HepG2 (cell line): ENCODE data around the gene PUS1. TPM values are rescaled to one million over a fixed set of nuclear protein-coding genes. Genes with fewer than 3 reads are reported as not detected.
A peak's percentile ranks its signal among the peaks of the same experiment; 100 is the strongest.

ENCODE experiments used
- ASH2L ChIP-seq: fragments of 300-600, 200-600 bp; sonication (generic); IDR thresholded peaks from 2 replicates; pipeline ENCODE4 v1.7.0; 2017; ENCODE audit warnings: low read depth, mild to moderate bottlenecking, moderate library complexity, mixed read lengths, low read length; ENCODE audit not compliant: insufficient read length
- ATF7-NPFF ChIP-seq: sonication (generic); formaldehyde crosslinking; IDR thresholded peaks from 2 replicates; pipeline ENCODE4 v1.8.1; 2023; ENCODE audit warnings: mild to moderate bottlenecking, low read depth, missing genetic modification reagents, moderate library complexity
- ELF3 ChIP-seq: IDR thresholded peaks from 2 replicates; pipeline ENCODE4 v1.6.1; 2016; ENCODE audit warnings: missing genetic modification reagents, missing compliant biosample characterization
- ETV5 ChIP-seq: IDR thresholded peaks from 2 replicates; pipeline ENCODE4 v1.6.1; 2018; ENCODE audit warnings: missing biosample characterization, missing genetic modification reagents, inconsistent platforms, borderline replicate concordance
- HCFC1 ChIP-seq: fragments of 150-350 bp; IDR thresholded peaks from 2 replicates; pipeline ENCODE4 v1.6.1; 2014; ENCODE audit warnings: low read depth, low read length
- MTF1 ChIP-seq: sonication (generic); formaldehyde crosslinking; IDR thresholded peaks from 2 replicates; pipeline ENCODE4 v1.5.0; 2020; ENCODE audit warnings: missing genetic modification reagents
- NONO ChIP-seq, 2 experiments: fragments of 450-650 bp in 1 of 2; sonication (generic) in 1 of 2; formaldehyde crosslinking in 1 of 2; IDR thresholded peaks in 1 of 2; conservative IDR thresholded peaks in 1 of 2; 2 replicates each; pipeline versions ENCODE4 v1.6.1 to v1.8.0; 2017 to 2022; ENCODE audit warnings: mild to moderate bottlenecking in 1 of 2, missing genetic modification reagents in 1 of 2, moderate library complexity in 1 of 2
- NR2F2 ChIP-seq: IDR thresholded peaks from 2 replicates; pipeline ENCODE4 v1.6.1; 2012; ENCODE audit warnings: low read depth, inconsistent platforms, borderline replicate concordance
- PCBP2 ChIP-seq: fragments of 200-400 bp; formaldehyde crosslinking; optimal IDR thresholded peaks from 2 replicates; pipeline ENCODE3; 2018; ENCODE audit warnings: low read length, low read depth; ENCODE audit not compliant: poor library complexity, severe bottlenecking
- RARG ChIP-seq: sonication (generic); formaldehyde crosslinking; IDR thresholded peaks from 2 replicates; pipeline ENCODE4 v1.4.0; 2020; ENCODE audit warnings: low read depth, mild to moderate bottlenecking, missing genetic modification reagents
- RBFOX2 ChIP-seq: fragments of 200-400 bp; formaldehyde crosslinking; IDR thresholded peaks from 2 replicates; pipeline ENCODE4 v1.6.1; 2017; ENCODE audit warnings: low read depth, mild to moderate bottlenecking, low read length
- RFXANK ChIP-seq: IDR thresholded peaks from 2 replicates; pipeline ENCODE4 v1.6.1; 2016
- SIX1 ChIP-seq: sonication (generic); formaldehyde crosslinking; IDR thresholded peaks from 2 replicates; pipeline ENCODE4 v1.4.0; 2020; ENCODE audit warnings: missing genetic modification reagents, borderline replicate concordance
- SKI ChIP-seq: fragments of 450-650 bp; IDR thresholded peaks from one replicate; pipeline ENCODE4 v1.6.1; 2018; ENCODE audit warnings: mild to moderate bottlenecking; ENCODE audit not compliant: partially characterized antibody
- SYNCRIP ChIP-seq: fragments of 200-400 bp; formaldehyde crosslinking; IDR thresholded peaks from 2 replicates; pipeline ENCODE4 v1.6.1; 2018; ENCODE audit warnings: mild to moderate bottlenecking, low read depth, low read length; ENCODE audit not compliant: insufficient read depth
- TBP ChIP-seq: sonication (generic); formaldehyde crosslinking; IDR thresholded peaks from 2 replicates; pipeline ENCODE4 v1.5.0; 2020; ENCODE audit warnings: missing genetic modification reagents
- ZFYVE20 ChIP-seq: sonication (generic); formaldehyde crosslinking; IDR thresholded peaks from 2 replicates; pipeline ENCODE4 v1.8.0; 2023; ENCODE audit warnings: low read depth, mild to moderate bottlenecking, moderate library complexity, missing genetic modification reagents, borderline replicate concordance
- ZIK1 ChIP-seq: sonication (generic); formaldehyde crosslinking; IDR thresholded peaks from 2 replicates; pipeline ENCODE4 v1.5.0; 2020; ENCODE audit warnings: mild to moderate bottlenecking, low read depth, missing genetic modification reagents, borderline replicate concordance
- ZMYM2 ChIP-seq: sonication (generic); formaldehyde crosslinking; IDR thresholded peaks from 2 replicates; pipeline ENCODE4 v1.8.0; 2022; ENCODE audit warnings: mild to moderate bottlenecking, missing genetic modification reagents
- ZNF205 ChIP-seq: IDR thresholded peaks from 2 replicates; pipeline ENCODE4 v1.6.1; 2018; ENCODE audit warnings: missing biosample characterization, missing genetic modification reagents
- ZNF235 ChIP-seq: sonication (generic); formaldehyde crosslinking; IDR thresholded peaks from 2 replicates; pipeline ENCODE4 v1.8.1; 2023; ENCODE audit warnings: mild to moderate bottlenecking, missing genetic modification reagents, borderline replicate concordance
- ZNF331 ChIP-seq: sonication (generic); formaldehyde crosslinking; IDR thresholded peaks from 2 replicates; pipeline ENCODE4 v1.4.0; 2020; ENCODE audit warnings: missing genetic modification reagents
- ZNF792 ChIP-seq: IDR thresholded peaks from 2 replicates; pipeline ENCODE4 v1.6.1; 2016
- polyA plus RNA-seq, 8 experiments: library from polyadenylated mRNA; depleted of rRNA in 3 of 8; stranded (reverse) in 7 of 8; unstranded in 1 of 8; fragments of >200 nt; fragmentation: Illumina TruSeq in 4 of 8; extraction: Trizol in 4 of 8; gene quantifications; 2 replicates each; pipeline versions ENCODE4 v1.2.1 to v1.2.3, GENCODE V29; 2011 to 2016; ENCODE audit warnings: low read depth in 4 of 8, missing spikeins in 1 of 8, mixed read lengths in 1 of 8; ENCODE audit not compliant: insufficient read depth in 1 of 8
- total RNA-seq, 5 experiments: library from RNA; depleted of rRNA; stranded (reverse); fragments of >200 nt; fragmentation: Illumina TruSeq; extraction: Trizol; gene quantifications; 2 replicates each; pipeline ENCODE4 v1.2.3, GENCODE V29; 2016; ENCODE audit warnings: low read depth in 1 of 5
- TF ChIP-seq, protein P1 (sequence below): sonication (generic); formaldehyde crosslinking; IDR thresholded peaks from 2 replicates; pipeline ENCODE4 v1.4.0; 2020; ENCODE audit warnings: mild to moderate bottlenecking, missing genetic modification reagents

The PUS1 gene
- total and polyA plus RNA-seq, 2 of the 13 experiments (the other 11 are each of a cell fraction or from before 2014, with no cell fraction given), result 19.2 to 24.7 TPM

DNA sequence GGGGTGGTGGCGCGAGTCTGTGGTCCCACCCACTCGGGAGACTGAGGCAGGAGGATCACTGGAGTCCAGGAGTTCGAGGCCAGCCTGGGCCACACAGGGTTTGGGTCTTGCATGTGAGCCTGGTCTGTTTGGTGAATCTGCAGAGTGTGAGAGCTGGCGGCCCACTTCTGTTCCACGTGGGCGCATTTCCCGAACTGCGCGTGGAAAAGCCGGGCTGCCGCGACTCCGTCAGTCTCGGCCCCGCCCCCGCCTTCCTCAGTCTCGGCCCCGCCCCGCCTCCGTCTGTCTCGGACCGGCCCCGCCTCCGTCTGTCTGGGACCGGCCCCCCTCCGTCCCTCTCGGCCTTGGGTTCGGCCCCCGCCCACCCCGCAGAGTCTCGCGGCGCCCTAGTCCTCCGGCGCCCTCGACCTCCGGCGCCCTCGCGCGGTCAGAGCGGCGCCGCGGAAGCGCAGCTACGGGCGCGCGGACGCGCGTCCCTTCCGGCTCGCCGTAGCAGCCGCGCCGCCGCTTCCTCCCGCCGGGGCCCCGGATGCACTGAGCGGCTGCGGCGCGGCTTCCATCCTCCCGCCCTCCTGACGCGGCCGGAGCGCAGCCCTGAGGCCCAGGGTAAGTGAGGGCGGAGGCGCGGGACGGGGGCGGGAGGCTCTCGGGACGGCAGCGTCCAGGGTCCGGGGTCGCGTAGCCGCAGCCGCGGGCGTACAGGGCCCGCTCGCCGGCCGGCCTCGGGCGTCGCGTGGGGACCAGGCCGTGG, 20.5 kb downstream of the PUS1 start, which contains the start of gene EP400 (continued):
- TF ChIP-seq, protein P1, sequence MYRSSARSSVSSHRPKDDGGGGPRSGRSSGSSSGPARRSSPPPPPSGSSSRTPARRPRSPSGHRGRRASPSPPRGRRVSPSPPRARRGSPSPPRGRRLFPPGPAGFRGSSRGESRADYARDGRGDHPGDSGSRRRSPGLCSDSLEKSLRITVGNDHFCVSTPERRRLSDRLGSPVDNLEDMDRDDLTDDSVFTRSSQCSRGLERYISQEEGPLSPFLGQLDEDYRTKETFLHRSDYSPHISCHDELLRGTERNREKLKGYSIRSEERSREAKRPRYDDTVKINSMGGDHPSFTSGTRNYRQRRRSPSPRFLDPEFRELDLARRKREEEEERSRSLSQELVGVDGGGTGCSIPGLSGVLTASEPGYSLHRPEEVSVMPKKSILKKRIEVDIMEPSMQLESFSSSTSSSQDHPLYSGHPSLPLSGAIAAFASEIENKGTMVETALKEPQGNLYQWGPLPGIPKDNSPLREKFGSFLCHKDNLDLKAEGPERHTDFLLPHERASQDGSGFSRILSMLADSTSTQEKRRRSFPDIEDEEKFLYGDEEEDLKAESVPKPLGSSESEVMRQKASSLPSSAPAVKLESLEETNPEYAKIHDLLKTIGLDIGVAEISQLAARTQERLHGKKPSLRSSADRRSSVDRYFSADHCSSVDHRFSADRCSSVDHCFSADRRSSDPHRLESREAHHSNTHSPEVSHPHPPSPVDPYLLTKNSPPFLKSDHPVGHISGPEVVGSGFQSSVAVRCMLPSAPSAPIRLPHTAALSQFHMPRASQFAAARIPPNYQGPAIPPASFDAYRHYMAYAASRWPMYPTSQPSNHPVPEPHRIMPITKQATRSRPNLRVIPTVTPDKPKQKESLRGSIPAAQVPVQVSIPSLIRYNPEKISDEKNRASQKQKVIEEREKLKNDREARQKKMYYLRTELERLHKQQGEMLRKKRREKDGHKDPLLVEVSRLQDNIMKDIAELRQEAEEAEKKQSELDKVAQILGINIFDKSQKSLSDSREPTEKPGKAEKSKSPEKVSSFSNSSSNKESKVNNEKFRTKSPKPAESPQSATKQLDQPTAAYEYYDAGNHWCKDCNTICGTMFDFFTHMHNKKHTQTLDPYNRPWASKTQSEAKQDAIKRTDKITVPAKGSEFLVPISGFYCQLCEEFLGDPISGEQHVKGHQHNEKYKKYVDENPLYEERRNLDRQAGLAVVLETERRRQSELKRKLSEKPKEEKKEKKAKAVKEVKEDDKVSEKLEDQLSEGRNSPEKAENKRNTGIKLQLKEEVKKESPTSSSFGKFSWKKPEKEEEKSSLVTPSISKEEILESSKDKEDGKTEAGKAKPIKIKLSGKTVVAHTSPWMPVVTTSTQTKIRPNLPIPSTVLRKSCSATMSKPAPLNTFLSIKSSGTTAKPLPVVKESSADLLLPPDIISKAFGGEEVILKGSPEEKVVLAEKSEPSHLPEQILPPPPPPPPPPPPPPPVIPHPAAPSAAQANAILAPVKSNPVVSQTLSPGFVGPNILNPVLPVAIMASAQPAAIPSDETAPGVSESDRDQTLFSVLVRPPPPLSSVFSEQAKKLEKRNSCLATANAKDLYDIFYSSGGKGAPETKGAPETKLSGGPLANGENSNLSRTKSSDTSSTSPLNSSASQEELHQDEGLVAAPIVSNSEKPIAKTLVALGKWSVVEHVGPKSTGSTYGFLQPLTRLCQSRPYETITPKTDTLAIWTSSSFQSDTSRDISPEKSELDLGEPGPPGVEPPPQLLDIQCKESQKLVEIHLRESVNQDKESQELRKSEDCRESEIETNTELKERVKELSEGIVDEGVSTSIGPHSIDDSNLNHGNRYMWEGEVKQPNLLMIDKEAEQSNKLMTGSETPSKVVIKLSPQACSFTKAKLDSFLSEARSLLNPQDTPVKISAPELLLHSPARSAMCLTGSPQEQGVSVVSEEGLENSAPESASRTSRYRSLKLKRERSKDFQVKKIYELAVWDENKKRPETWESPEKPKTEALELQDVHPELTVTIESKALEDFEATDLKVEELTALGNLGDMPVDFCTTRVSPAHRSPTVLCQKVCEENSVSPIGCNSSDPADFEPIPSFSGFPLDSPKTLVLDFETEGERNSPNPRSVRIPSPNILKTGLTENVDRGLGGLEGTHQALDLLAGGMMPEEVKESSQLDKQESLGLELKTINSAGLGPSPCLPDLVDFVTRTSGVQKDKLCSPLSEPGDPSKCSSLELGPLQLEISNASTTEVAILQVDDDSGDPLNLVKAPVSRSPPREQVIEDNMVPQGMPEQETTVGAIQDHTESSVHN (CRISPR knock-in tag), result no peak
- TF ChIP-seq SKI, result peak; percentile 93
- no peak; the same call in 1 of the 2 replicates for TF ChIP-seq NR2F2
- TF ChIP-seq ZFYVE20, result no peak
- TF ChIP-seq PCBP2, result no peak
- no peak for TF ChIP-seq MTF1
- no peak for TF ChIP-seq NONO (IDR thresholded peaks at IDR 0.05)
- peak; percentile 88 for TF ChIP-seq NONO (CRISPR knock-in tag; conservative IDR thresholded peaks at IDR 0.05)
- TF ChIP-seq ASH2L, result peak; percentile 76
- TF ChIP-seq RFXANK (CRISPR knock-in tag), result no peak
- TF ChIP-seq ZIK1 (CRISPR knock-in tag), result peak; percentile 93; the same call in 1 of the 2 replicates
- TF ChIP-seq ZNF235 (CRISPR knock-in tag), result no peak; the same call in none of the 2 replicates
- TF ChIP-seq ZNF205 (CRISPR knock-in tag), result no peak
- TF ChIP-seq RARG (CRISPR knock-in tag), result no peak
- 0 out of 2 replicates have a peak, but pooled peaks have one; percentile 12 for TF ChIP-seq ZMYM2 (CRISPR knock-in tag)
- no peak for TF ChIP-seq SYNCRIP
- peak; percentile 72 for TF ChIP-seq ATF7-NPFF (CRISPR knock-in tag)
- peak; percentile 67 for TF ChIP-seq ELF3 (CRISPR knock-in tag)
- no peak for TF ChIP-seq TBP (CRISPR knock-in tag)
- TF ChIP-seq RBFOX2, result peak; percentile 88
- TF ChIP-seq ETV5, result peak; percentile 47
- TF ChIP-seq HCFC1, result peak; percentile 51; the same call in 1 of the 2 replicates
- TF ChIP-seq ZNF792 (CRISPR knock-in tag), result no peak
- no peak for TF ChIP-seq SIX1 (CRISPR knock-in tag)
- no peak; the same call in 1 of the 2 replicates for TF ChIP-seq ZNF331 (CRISPR knock-in tag)
